Ectodermal cell (in vitro differentiated cells): ENCODE measurements around the gene FOXL3.

Experiments used
- H3K27ac ChIP-seq: 2 replicates; pipeline ENCODE4 v1.7.0; 2013; ENCODE audit warnings: mild to moderate bottlenecking, low read depth, low read length; ENCODE audit not compliant: insufficient read depth, poor library complexity, severe bottlenecking
- H3K27me3 ChIP-seq: 2 replicates; pipeline ENCODE4 v1.7.0; 2013; ENCODE audit warnings: mild to moderate bottlenecking, low read length; ENCODE audit not compliant: insufficient read depth, control insufficient read depth, poor library complexity, severe bottlenecking
- H3K36me3 ChIP-seq: one replicate; pipeline ENCODE4 v1.7.0; 2013; ENCODE audit warnings: low read length; ENCODE audit not compliant: control insufficient read depth, insufficient read depth
- H3K4me1 ChIP-seq: one replicate; pipeline ENCODE4 v1.7.0; 2013; ENCODE audit warnings: low read length; ENCODE audit not compliant: control insufficient read depth, insufficient read depth
- H3K4me3 ChIP-seq: 2 replicates; pipeline ENCODE4 v1.7.0; 2013; ENCODE audit warnings: low read depth, low read length, control low read depth; ENCODE audit not compliant: insufficient read depth
- H3K9me3 ChIP-seq: 2 replicates; pipeline ENCODE4 v1.7.0; 2013; ENCODE audit warnings: mild to moderate bottlenecking, low read length, moderate library complexity; ENCODE audit not compliant: control insufficient read depth
- WGBS, 2 experiments: methylation state at CpG; one replicate each; pipeline ENCODE4 v1.1.7; 2013; ENCODE audit warnings: missing lambda C conversion rate in 2 of 2; 5-methylcytosine and 5-hydroxymethylcytosine counted together

FOXL3 gene

GRCh38 chr7:254337-255037 lies 35.5 kb upstream of the FOXL3 start:
- H3K27me3 ChIP-seq, result no peaks in the 10 kb centered on the region
- H3K36me3 ChIP-seq, result no peaks in the 10 kb centered on the region
- no peaks in the 10 kb centered on the region for H3K9me3 ChIP-seq
- no peak overlapping the region for H3K4me3 ChIP-seq
- 94 to 95% methylated on average over 31 of the region's 31 CpGs for WGBS, 2 experiments
- H3K4me1 ChIP-seq, result peaks cover 9% of the 10 kb centered on the region
- H3K27ac ChIP-seq, result no peak overlapping the region

DNA sequence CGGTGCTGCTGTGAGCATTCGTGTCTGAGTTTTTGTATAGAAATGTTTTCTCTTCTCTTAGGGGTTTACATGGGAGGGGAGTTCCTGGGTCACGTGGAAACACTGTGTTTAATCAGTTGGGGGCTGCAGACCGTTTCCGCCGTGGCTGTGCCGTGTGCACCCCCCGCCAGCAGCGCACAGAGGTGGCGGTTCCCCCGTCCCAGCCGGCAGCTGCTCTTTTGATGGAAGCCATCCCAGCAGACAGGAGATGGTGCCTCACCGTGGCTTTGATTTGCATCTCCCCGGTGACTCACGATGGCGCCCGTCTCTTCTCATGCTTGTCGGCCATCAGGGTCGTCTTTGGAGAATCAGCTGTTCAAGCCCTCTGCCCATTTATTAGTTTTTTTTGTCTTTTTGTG lies 34.9 kb upstream of the FOXL3 start:
- Histone ChIP-seq H3K36me3 (no peaks in the 10 kb centered on the region), H3K9me3 (no peaks in the 10 kb centered on the region), H3K4me3 (no peak overlapping the region), H3K27me3 (no peaks in the 10 kb centered on the region), H3K4me1 (peaks cover 9% of the 10 kb centered on the region), H3K27ac (no peak overlapping the region)
- 90 to 91% methylated on average over 19 of the region's 19 CpGs for WGBS, 2 experiments

DNA sequence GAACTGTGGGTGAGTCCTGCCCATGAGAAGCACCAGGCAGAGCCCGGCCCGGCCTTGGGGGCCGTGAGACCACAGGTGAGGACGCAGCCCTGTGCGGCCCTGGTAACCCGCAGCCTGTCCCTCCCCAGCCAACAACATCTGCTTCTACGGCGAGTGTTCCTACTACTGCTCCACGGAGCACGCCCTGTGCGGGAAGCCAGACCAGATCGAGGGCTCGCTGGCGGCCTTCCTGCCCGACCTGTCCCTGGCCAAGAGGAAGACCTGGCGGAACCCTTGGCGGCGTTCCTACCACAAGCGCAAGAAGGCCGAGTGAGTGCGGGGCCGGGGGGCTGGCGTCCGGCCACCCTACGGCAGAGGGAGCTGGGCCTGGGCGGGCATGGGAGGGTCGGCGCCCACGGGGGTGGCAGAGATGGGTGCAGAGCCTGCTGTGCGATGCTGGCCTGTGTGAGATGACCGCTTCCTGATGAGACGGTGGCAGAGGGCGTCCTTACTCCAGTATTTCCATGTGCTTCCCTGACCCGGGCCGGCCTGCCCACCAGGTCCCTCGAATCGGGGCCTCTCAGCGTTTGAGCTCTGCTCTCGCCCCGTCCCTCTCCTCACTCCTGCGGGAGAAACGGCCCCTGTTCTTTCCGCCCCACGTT lies 34.1 kb upstream of the FOXL3 start:
- Histone ChIP-seq H3K9me3 (no peaks in the 10 kb centered on the region), H3K36me3 (no peaks in the 10 kb centered on the region), H3K27ac (no peak overlapping the region), H3K4me3 (no peak overlapping the region), H3K27me3 (no peaks in the 10 kb centered on the region), H3K4me1 (peaks cover 1% of the 10 kb centered on the region)
- 93 to 95% methylated on average over 44 of the region's 44 CpGs for WGBS, 2 experiments

DNA sequence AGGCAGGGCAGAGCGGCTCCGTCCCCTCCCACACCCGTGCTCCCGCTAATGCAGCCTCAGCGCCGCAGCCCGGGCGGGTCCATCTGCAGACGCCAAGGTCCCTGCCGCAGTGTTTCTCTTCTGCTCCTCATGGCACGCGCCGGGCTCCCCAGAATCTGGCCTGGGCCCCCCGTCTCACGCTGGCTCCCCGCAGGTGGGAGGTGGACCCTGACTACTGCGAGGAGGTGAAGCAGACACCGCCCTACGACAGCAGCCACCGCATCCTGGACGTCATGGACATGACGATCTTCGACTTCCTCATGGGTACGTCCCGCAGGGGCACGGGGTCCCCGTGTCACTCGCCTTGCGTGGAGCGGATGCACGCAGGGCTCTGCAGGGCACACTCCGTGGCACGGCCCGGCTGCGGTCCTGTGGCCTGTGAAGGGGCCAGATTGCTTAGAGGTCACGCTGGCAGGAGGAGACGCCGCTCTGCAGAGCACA lies 33.5 kb upstream of the FOXL3 start:
- 95% methylated on average over 38 of the region's 38 CpGs for WGBS, 2 experiments
- Histone ChIP-seq H3K4me3 (no peak overlapping the region), H3K4me1 (no peaks in the 10 kb centered on the region), H3K36me3 (no peaks in the 10 kb centered on the region), H3K9me3 (no peaks in the 10 kb centered on the region), H3K27ac (no peak overlapping the region), H3K27me3 (no peaks in the 10 kb centered on the region)

DNA sequence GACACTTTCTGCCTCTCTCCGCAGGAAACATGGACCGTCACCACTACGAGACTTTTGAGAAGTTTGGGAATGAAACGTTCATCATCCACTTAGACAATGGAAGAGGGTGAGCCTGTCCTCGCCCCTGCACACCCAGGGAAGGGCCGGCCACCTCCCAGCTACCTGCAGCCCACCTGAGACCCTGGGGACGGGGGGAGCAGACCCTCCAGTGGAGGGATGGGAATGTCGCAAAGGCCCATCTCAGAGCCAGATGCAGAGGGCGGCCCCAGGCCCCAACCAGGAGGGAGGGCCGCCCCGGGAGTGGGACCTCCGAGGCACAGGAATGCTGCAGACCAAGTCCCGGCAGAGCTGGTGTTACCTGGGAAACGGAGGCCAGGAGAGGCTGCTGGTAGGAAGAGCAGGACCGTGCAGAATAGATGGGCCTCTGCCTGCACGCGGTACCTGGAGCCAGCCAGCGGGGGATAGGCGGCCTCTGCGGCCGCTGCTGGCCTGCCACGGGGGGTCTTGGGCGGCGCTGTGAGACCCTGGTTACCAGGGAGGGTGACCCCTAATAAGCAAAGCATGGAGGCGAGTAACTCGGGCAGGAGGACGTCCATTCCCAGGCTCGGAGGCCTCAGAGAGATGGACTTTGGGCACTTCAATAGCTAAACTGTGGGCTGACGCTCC lies 32.9 kb upstream of the FOXL3 start:
- H3K27me3 ChIP-seq, result no peaks in the 10 kb centered on the region
- WGBS, 2 experiments, result 96% methylated on average over 29 of the region's 29 CpGs
- no peak overlapping the region for H3K4me3 ChIP-seq
- no peak overlapping the region for H3K27ac ChIP-seq
- H3K4me1 ChIP-seq, result no peaks in the 10 kb centered on the region
- H3K36me3 ChIP-seq, result no peaks in the 10 kb centered on the region
- peaks cover 2% of the 10 kb centered on the region for H3K9me3 ChIP-seq

DNA sequence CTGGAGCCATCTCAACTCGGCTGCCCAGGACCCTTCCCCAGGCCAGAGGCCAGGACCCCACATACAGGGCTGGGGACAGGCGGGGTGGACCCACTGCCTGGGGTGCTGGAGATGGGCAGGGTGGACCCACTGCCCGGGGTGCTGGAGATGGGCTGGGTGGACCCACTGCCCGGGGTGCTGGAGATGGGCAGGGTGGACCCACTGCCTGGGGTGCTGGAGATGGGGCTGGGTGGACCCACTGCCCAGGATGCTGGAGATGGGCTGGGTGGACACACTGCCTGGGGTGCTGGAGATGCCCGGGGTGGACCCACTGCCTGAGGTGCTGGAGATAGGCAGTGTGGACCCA lies 32.4 kb upstream of the FOXL3 start:
- H3K36me3 ChIP-seq, result no peaks in the 10 kb centered on the region
- H3K4me1 ChIP-seq, result no peaks in the 10 kb centered on the region
- 82 to 84% methylated on average over 5 of the region's 5 CpGs for WGBS, 2 experiments
- no peak overlapping the region for H3K4me3 ChIP-seq
- H3K27me3 ChIP-seq, result no peaks in the 10 kb centered on the region
- peaks cover 2% of the 10 kb centered on the region for H3K9me3 ChIP-seq
- no peak overlapping the region for H3K27ac ChIP-seq

- H3K36me3 ChIP-seq, result no peaks in the 10 kb centered on the region
- WGBS, 2 experiments, result 93 to 94% methylated on average over 31 of the region's 31 CpGs
- H3K9me3 ChIP-seq, result peaks cover 2% of the 10 kb centered on the region
- H3K4me1 ChIP-seq, result no peaks in the 10 kb centered on the region
- no peak overlapping the region for H3K27ac ChIP-seq
- no peaks in the 10 kb centered on the region for H3K27me3 ChIP-seq
- H3K4me3 ChIP-seq, result no peak overlapping the region
Measured at GRCh38 chr7:258476-259190, 31.3 kb upstream of the FOXL3 start.

DNA sequence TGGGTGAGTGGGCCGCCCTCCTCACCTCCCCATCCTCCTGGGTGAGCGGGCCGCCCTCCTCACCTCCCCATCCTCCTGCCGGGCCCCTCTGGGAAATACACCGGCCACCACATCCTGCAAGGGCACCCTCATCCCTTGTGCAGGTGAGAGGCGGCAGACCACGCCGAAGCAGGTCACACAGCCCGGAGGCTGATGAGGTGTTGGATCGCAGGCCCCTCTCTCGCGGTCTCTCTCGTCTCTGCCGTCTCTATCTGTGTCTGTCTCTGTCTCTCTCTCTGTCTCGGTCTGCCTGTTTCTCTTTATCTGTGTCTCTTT lies 30.8 kb upstream of the FOXL3 start:
- no peak overlapping the region for H3K27ac ChIP-seq
- H3K4me3 ChIP-seq, result no peak overlapping the region
- WGBS, 2 experiments, result 88 to 90% methylated on average over 15 of the region's 15 CpGs
- peaks cover 2% of the 10 kb centered on the region for H3K9me3 ChIP-seq
- H3K36me3 ChIP-seq, result no peaks in the 10 kb centered on the region
- no peaks in the 10 kb centered on the region for H3K27me3 ChIP-seq
- no peaks in the 10 kb centered on the region for H3K4me1 ChIP-seq

DNA sequence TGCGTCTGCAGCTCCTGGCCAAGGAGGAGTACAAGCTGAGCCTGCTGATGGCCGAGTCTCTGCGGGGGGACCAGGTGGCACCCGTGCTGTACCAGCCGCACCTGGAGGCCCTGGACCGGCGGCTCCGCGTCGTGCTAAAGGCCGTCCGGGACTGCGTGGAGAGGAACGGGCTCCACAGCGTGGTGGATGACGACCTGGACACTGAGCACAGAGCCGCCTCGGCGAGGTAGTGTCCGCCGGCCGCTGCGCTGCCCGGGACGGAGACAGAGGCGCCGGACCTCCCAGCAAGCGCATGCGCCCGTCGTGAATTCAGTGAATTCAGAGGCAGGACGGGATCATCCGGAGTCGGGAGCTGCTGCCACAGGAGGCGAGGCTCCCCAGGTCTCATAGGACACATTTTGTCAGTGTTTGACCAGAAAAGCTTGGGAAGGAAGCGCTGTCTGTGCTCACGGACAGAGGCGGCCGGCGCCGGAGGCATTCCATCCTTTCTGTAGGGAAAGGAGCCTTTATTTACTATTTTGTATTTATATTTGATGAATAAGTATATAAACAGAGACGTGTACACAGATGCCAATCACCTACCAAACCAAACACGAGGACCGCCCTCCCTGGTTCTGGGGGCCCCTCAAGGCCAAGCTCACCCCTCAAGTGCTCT lies 30.1 kb upstream of the FOXL3 start:
- peaks cover 2% of the 10 kb centered on the region for H3K9me3 ChIP-seq
- no peaks in the 10 kb centered on the region for H3K4me1 ChIP-seq
- 89 to 90% methylated on average over 41 to 44 of the region's 44 CpGs for WGBS, 2 experiments
- H3K36me3 ChIP-seq, result no peaks in the 10 kb centered on the region
- no peak overlapping the region for H3K27ac ChIP-seq
- H3K27me3 ChIP-seq, result no peaks in the 10 kb centered on the region
- no peak overlapping the region for H3K4me3 ChIP-seq
